HG03097 (cell line): ENCODE measurements around the gene LIMS1.
"Not testable (repeated sequence)": the region's sequence is repeated elsewhere in the genome, so short reads cannot be mapped to it uniquely, and the experiment has no call there.

ENCODE experiments used
- ATAC-seq: cut with Tn5 transposase; IDR thresholded peaks from one replicate; pipeline ENCODE4 v1.9.1; 2021; ENCODE audit not compliant: unreplicated experiment, low FRiP score

The LIMS1 gene

GRCh38 chr2:108533832-108534583, at the start of gene LIMS1:
Gene LIMS1 (plus strand): TSS chr2:108534470. CDS start chr2:108534563, 93 bp downstream.
- peak; percentile 89 for ATAC-seq

- no peak for ATAC-seq
Observed at GRCh38 chr2:108485253-108485652, 49.0 kb upstream of the LIMS1 start.

- ATAC-seq = no peak
Observed at GRCh38 chr2:108490506-108491122, 43.7 kb upstream of the LIMS1 start.

- no peak for ATAC-seq
Observed at GRCh38 chr2:108491848-108492247, 42.4 kb upstream of the LIMS1 start.

GRCh38 chr2:108492364-108492763, 41.9 kb upstream of the LIMS1 start:
- ATAC-seq = no peak

GRCh38 chr2:108496167-108496566, 38.1 kb upstream of the LIMS1 start:
- ATAC-seq = not testable (repeated sequence)

GRCh38 chr2:108507620-108508019, 26.6 kb upstream of the LIMS1 start:
- not testable (repeated sequence) for ATAC-seq

- ATAC-seq = not testable (repeated sequence)
Observed at GRCh38 chr2:108512431-108512830, 21.8 kb upstream of the LIMS1 start.

- not testable (repeated sequence) for ATAC-seq
Observed at GRCh38 chr2:108514478-108514877, 19.8 kb upstream of the LIMS1 start.

GRCh38 chr2:108524688-108525087, 9.6 kb upstream of the LIMS1 start:
- not testable (repeated sequence) for ATAC-seq

- not testable (repeated sequence) for ATAC-seq
Observed at GRCh38 chr2:108525258-108525657, 9.0 kb upstream of the LIMS1 start.

GRCh38 chr2:108531674-108532055, 2.6 kb upstream of the LIMS1 start:
- ATAC-seq = no peak

GRCh38 chr2:108534584-108535356, 500 bp downstream of the LIMS1 start:
- peak; percentile 34 for ATAC-seq

GRCh38 chr2:108535357-108535631, 1.0 kb downstream of the LIMS1 start:
- ATAC-seq = no peak

- ATAC-seq = no peak
Observed at GRCh38 chr2:108536133-108536780, 2.0 kb downstream of the LIMS1 start.

- ATAC-seq = no peak
Observed at GRCh38 chr2:108536911-108537310, 2.6 kb downstream of the LIMS1 start.

GRCh38 chr2:108538000-108538625, 3.8 kb downstream of the LIMS1 start:
- no peak for ATAC-seq

GRCh38 chr2:108541451-108541850, 7.2 kb downstream of the LIMS1 start:
- ATAC-seq = no peak

GRCh38 chr2:108542071-108542470, 7.8 kb downstream of the LIMS1 start:
- no peak for ATAC-seq

- no peak for ATAC-seq
Observed at GRCh38 chr2:108547606-108548005, 13.3 kb downstream of the LIMS1 start.
